ENCODE data around the gene NPHS2.

Gene NPHS2

GRCh38 chr1:179599623-179600249, 24.0 kb upstream of the NPHS2 start:
- H3K9me2 ChIP-seq (replicated peaks; ENCODE audit: insufficient read depth, low read length), result no peaks in the 10 kb centered on the region
- TF ChIP-seq CTCF (IDR thresholded peaks at IDR 0.05; ENCODE audit: low read length) (peak; percentile 67), EZH2 (optimal IDR thresholded peaks at IDR 0.05; ENCODE audit: low read depth, low read length) (no peak)

GRCh38 chr1:179598631-179599030, 22.9 kb upstream of the NPHS2 start:
- no peak for DNase-seq
- TF ChIP-seq CTCF (IDR thresholded peaks at IDR 0.05; ENCODE audit: low read length) (no peak), EZH2phosphoT487 (IDR thresholded peaks at IDR 0.05; ENCODE audit: low read length) (no peak), EZH2 (optimal IDR thresholded peaks at IDR 0.05; ENCODE audit: low read depth, low read length) (no peak)
- Histone ChIP-seq H3F3A (ENCODE audit: insufficient read depth, low read length) (no peaks in the 10 kb centered on the region), H3K27ac (ENCODE audit: low read length) (no peak overlapping the region), H3K36me3 (replicated peaks; ENCODE audit: insufficient read depth, low read length) (no peaks in the 10 kb centered on the region), H3K27me3 (replicated peaks; ENCODE audit: insufficient read depth, low read length) (no peaks in the 10 kb centered on the region; the same call in 1 of the 2 replicates), H3K4me1 (ENCODE audit: low read length) (no peaks in the 10 kb centered on the region), H2AFZ (ENCODE audit: low read length) (no peak overlapping the region), H3K79me2 (ENCODE audit: low read length) (no peaks in the 10 kb centered on the region), H3K9ac (ENCODE audit: low read length) (no peak overlapping the region), H4K20me1 (ENCODE audit: insufficient read depth, low read length) (no peaks in the 10 kb centered on the region), H3K9me3 (replicated peaks; ENCODE audit: insufficient read depth, low read length) (no peaks in the 10 kb centered on the region), H3K9me2 (replicated peaks; ENCODE audit: insufficient read depth, low read length) (no peaks in the 10 kb centered on the region), H3K4me2 (ENCODE audit: low read depth, low read length) (no peak overlapping the region), H3K4me3 (ENCODE audit: low read length) (no peak overlapping the region)

More at GRCh38 chr1:179599623-179600249, 24.0 kb upstream of the NPHS2 start:
- Histone ChIP-seq H2AFZ (ENCODE audit: low read length) (no peak overlapping the region), H3K27me3 (replicated peaks; ENCODE audit: insufficient read depth, low read length) (no peaks in the 10 kb centered on the region; the same call in 1 of the 2 replicates), H3K9me3 (replicated peaks; ENCODE audit: insufficient read depth, low read length) (no peaks in the 10 kb centered on the region), H3K4me2 (ENCODE audit: low read depth, low read length) (no peak overlapping the region), H3K9ac (ENCODE audit: low read length) (no peak overlapping the region), H3K4me1 (ENCODE audit: low read length) (no peaks in the 10 kb centered on the region), H3K79me2 (ENCODE audit: low read length) (no peaks in the 10 kb centered on the region), H3K27ac (ENCODE audit: low read length) (no peak overlapping the region), H3K36me3 (replicated peaks; ENCODE audit: insufficient read depth, low read length) (no peaks in the 10 kb centered on the region), H3F3A (ENCODE audit: insufficient read depth, low read length) (no peaks in the 10 kb centered on the region), H4K20me1 (ENCODE audit: insufficient read depth, low read length) (no peaks in the 10 kb centered on the region), H3K4me3 (ENCODE audit: low read length) (no peak overlapping the region)
- DNase-seq, result peak; percentile 74

- H3K79me2 ChIP-seq (ENCODE audit: low read length), result no peaks in the 10 kb centered on the region
- no peaks in the 10 kb centered on the region; the same call in 1 of the 2 replicates for H3K27me3 ChIP-seq (replicated peaks; ENCODE audit: insufficient read depth, low read length)
- no peak within 1 kb of the TSS for H3K9ac ChIP-seq (ENCODE audit: low read length)
- no peak for DNase-seq
- no peak within 1 kb of the TSS for H2AFZ ChIP-seq (ENCODE audit: low read length)
- H4K20me1 ChIP-seq (ENCODE audit: insufficient read depth, low read length), result no peaks in the 10 kb centered on the region
- H3K4me1 ChIP-seq (ENCODE audit: low read length), result no peaks in the 10 kb centered on the region
- H3F3A ChIP-seq (ENCODE audit: insufficient read depth, low read length), result no peaks in the 10 kb centered on the region
- H3K4me3 ChIP-seq (ENCODE audit: low read length), result no peak within 1 kb of the TSS
- TF ChIP-seq EZH2 (optimal IDR thresholded peaks at IDR 0.05; ENCODE audit: low read depth, low read length) (no peak), CTCF (IDR thresholded peaks at IDR 0.05; ENCODE audit: low read length) (no peak), EZH2phosphoT487 (IDR thresholded peaks at IDR 0.05; ENCODE audit: low read length) (no peak)
- no peaks in the 10 kb centered on the region for H3K9me2 ChIP-seq (replicated peaks; ENCODE audit: insufficient read depth, low read length)
- H3K27ac ChIP-seq (ENCODE audit: low read length), result no peak within 1 kb of the TSS
- no peak within 1 kb of the TSS for H3K4me2 ChIP-seq (ENCODE audit: low read depth, low read length)
- H3K9me3 ChIP-seq (replicated peaks; ENCODE audit: insufficient read depth, low read length), result no peaks in the 10 kb centered on the region
- H3K36me3 ChIP-seq (replicated peaks; ENCODE audit: insufficient read depth, low read length), result no peaks in the 10 kb centered on the region
These were observed 16.1 kb upstream of the NPHS2 start, which contains the start of gene TDRD5 for GRCh38 chr1:179591592-179592580. Gene TDRD5 (plus strand): TSS chr1:179591832. CDS start chr1:179592616, 784 bp downstream.
